Activated CD8-positive, alpha-beta memory T cell treated with anti-CD3 and anti-CD28 coated beads, Interleukin-2, amount 50 U/mL, for 24 hours (primary cell): ENCODE measurements around the gene SLC17A8.

Experiments
- DNase-seq: peaks from one replicate; pipeline ENCODE4 v3.0.0-alpha.2; 2020; ENCODE audit errors: extremely low read depth

SLC17A8 gene

GRCh38 chr12:100371146-100371545, 14.3 kb downstream of the SLC17A8 start:
- no peak for DNase-seq

GRCh38 chr12:100372853-100373640, 16.2 kb downstream of the SLC17A8 start:
- DNase-seq, result no peak

DNA sequence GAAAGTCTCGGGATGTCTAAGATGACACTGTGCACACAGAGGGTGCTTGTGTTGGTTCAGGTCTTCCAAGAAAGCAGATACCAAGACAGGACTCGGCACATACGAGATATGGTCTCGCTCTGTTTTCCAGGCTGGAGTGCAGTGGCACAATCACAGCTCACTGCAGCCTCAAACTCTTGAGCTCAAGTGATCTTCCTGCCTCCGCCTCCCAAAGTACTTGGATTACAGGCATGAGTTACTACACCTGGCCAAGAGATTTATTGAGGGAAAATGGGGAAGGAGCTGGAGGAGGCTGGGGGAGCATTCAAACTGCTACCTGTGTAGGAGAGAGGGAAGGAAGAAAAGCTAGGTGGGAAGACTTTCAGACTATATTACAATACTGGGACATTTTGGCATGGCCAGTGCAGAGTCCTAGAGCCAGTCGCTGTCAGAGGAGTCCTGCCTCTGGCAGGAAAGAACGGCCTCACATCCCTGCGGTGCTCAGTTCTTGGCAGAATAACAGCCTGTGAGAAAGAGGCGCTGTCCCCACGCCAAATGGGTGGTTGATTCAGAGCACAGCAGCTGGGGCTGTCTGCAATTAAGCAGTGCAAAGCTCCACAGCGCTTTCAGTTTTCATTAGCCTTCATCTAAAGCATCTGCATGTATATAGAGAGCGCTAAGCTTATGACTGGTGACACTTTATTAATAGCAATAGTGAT, 18.3 kb downstream of the SLC17A8 start:
- DNase-seq, result no peak

DNA sequence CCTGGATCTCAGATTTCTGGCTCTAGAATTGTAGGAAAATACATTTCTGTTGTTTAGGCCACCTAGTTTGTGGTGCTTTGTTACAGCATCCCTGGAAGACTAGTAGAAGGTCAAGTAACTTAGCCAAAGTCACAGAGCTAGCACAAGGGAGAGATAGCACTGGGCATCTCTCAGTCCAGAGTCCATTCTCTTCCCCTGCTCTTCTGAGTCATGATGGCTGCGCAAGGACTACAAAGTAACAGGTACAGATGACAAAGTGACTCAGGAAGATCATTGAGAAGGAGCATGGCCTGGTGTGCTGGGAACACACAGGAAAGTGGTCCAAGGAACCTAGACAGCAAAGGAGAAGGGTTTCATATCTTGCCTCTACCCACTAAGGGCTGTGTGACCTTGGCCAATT, 19.3 kb downstream of the SLC17A8 start:
- no peak for DNase-seq

DNA sequence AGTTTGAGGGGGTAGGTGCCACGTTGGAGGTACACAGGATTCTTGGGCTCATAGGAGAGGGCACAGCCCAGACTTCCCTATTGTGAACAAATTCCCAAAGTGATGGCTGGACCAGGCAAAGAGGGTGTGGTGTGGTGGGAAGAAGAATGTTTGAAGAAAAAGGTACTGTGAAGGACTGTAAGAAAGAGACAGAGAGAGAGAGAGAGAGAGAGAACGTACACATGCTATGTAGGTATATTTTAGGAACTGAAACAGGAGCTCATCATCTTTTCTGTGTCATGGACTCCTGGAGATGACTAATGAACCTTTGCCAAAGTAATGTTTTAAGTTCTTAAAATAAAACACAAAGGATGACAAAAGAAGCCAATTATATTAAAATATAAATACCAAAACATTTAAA, 24.5 kb downstream of the SLC17A8 start:
- DNase-seq, result no peak

GRCh38 chr12:100382338-100382737, 25.5 kb downstream of the SLC17A8 start:
- DNase-seq, result no peak

- no peak for DNase-seq
Observed at GRCh38 chr12:100383586-100384558, 27.0 kb downstream of the SLC17A8 start.

DNA sequence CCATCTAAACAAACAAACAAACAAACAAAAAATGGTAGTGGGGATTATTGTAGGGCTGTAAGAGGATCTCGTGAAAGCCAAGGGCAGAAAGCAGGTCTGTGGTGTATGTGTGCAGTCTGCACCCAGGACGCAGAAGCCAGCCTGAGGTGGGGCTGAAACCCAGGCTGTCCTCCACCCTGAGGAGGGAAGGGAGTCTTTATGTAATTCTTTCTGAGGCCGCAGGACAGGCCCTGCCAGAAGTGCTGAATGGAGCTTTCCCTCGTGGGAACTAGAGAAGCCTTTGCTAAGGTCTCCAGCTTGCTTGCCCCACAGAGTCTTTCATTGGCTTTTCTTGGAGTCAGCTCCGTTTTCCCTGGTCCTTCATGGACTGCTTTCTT, 27.7 kb downstream of the SLC17A8 start:
- DNase-seq, result no peak

- no peak for DNase-seq
Observed at GRCh38 chr12:100388382-100388781, 31.5 kb downstream of the SLC17A8 start.

DNA sequence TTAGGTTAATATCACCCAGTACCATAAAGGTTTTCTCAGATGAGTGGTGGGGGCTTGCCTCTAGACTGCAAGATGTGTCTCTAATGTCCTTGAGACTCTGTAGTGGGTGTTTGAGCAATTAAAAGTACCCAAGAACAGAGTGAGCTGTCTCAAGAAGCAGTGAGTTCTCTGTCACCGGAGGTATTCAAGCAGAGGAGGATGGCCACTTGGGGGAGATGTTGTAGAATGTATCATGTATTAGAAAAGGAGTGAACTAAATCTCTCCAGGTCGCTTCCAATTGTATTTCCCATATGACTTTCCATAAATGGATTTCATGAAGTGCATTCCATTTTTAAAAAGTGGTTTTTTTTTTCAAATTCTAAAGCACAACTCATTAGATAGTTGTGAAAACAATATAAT, 35.0 kb downstream of the SLC17A8 start:
- DNase-seq, result no peak

- DNase-seq, result no peak
Observed at GRCh38 chr12:100393200-100393599, 36.3 kb downstream of the SLC17A8 start.

DNA sequence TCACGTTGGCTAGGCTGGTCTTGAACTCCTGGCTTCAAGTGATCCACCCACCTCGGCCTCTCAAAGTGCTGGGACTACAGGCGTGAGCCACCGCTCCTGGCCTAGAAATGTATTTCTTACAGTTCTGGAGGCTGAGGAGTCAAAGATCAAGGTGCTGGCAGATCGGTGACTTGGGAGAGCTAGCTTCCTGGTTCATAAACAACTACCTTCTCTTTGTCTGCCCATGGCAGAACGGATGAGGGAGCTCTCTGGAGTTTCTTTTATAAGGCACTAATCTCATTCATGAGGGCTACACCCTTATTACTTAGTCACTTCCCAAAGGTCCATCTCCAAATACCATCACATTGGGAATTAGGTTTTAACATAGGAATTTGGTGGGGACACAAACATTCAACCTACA, 38.9 kb downstream of the SLC17A8 start:
- no peak for DNase-seq

DNA sequence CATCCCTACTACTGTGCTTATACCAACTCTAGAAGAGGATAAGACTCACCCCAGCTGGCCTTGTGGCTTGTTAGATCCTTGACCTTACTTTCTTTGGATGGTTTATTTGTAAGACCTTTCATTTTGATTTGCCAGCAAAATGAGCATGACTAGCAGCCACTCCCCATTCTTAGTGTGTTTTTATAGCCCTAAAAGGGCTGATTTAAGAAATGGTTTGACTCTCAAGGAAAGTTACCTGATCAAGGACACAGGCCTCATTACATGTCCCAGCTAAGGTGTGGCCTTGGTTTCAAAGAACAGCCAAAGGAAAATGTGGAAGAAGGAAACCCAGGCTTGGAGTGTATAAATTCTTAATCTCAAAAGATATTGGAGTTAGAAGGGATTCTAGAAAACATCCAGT, 41.4 kb downstream of the SLC17A8 start:
- DNase-seq, result no peak

GRCh38 chr12:100399095-100399494, 42.2 kb downstream of the SLC17A8 start:
- DNase-seq, result no peak

GRCh38 chr12:100401660-100402059, 44.8 kb downstream of the SLC17A8 start:
- no peak for DNase-seq

DNA sequence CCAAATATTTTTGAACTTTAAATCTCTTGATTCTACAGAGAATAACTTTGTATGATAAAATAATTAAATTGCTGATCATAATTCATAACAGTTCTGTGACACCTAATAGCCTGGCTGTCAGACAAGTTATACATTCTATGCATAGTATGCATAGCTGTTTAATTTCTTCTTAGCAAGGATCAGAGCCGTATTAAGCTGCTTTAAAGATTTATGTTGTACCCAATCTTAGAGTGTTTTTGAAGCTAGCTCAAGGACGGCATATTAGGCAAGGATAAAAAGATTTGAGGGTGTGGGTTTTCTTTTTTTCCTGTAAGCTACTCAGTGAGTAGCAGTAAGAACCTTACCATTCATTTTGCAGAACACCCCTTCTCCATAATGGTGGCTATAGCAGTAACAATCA, 45.9 kb downstream of the SLC17A8 start:
- no peak for DNase-seq

DNA sequence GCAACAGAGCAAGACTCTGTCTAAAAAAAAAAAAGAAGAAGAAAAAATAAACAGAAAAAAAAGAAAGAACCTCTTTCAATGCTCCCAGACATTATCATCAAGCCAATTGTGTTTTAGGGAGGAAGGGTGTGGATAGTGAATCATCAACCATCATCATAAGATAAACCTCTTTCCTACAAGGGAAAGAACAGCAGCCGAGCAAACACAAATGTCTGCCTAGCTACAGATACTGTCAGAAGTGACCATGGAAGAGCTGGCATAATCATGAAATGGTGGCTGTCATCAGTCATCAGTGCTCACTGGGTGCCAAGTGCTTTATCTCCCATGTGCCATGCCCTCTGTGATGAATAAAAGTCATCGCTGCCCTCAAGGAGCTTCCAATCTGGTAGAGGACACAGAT, 46.6 kb downstream of the SLC17A8 start:
- no peak for DNase-seq

GRCh38 chr12:100404769-100405407, 48.0 kb downstream of the SLC17A8 start:
- DNase-seq, result no peak

- no peak for DNase-seq
Observed at GRCh38 chr12:100413001-100413400, 56.1 kb downstream of the SLC17A8 start.

DNA sequence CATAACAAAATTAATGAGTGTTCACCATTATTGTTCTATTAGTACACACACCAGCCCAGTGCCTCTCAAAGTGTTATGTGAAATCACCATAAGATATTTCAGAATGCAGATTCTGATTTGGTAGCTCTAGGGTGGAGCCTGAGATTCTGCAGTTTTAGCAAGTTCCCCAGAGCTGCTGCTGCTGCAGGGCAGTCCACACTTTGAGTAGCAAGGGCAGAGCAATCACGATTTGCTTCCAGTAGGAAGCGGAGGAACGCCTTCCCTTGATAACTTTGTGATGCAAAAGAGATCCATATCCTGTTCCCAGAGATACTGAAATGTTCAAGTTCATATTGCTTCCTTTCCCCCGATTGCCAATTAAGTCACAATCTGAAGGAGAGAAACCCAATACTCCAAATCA, 57.9 kb downstream of the SLC17A8 start:
- DNase-seq, result no peak

GRCh38 chr12:100422646-100423045, 65.8 kb downstream of the SLC17A8 start:
- DNase-seq, result no peak

GRCh38 chr12:100426145-100426544, 69.3 kb downstream of the SLC17A8 start:
- DNase-seq, result no peak
